ENCODE measurements around the gene SMR3B. TPM values are rescaled to one million over a fixed set of nuclear protein-coding genes. Genes with fewer than 3 reads are reported as not detected.

SMR3B gene
- total RNA-seq, 5 donors from 2014 or later (not counting 1 experiment from before 2014, with no cell fraction given) = not detected

GRCh38 chr4:70392057-70392776 is 9.3 kb downstream of the SMR3B start:
- H3K27ac ChIP-seq (ENCODE audit: low read length) = no peak overlapping the region
- H3K4me1 Mint-ChIP-seq = no peaks in the 10 kb centered on the region
- no peaks in the 10 kb centered on the region for H3K27me3 ChIP-seq (replicated peaks in 1 of 2; ENCODE audit: control insufficient read depth in 2 of 2, extremely low read depth in 1 of 2, insufficient read depth in 2 of 2, low read length in 1 of 2)
- no peaks in the 10 kb centered on the region for H3K9me3 ChIP-seq
- no peak overlapping the region for H3K27ac Mint-ChIP-seq
- H3K27me3 Mint-ChIP-seq = peaks cover 0 to 2% of the 10 kb centered on the region in 2 donors
- H3K36me3 Mint-ChIP-seq = no peaks in the 10 kb centered on the region
- no peak overlapping the region for H3K4me3 ChIP-seq (ENCODE audit: control insufficient read depth in 1 of 2, extremely low read depth in 1 of 2, low read length in 1 of 2)
- CTCF ChIA-PET = no interaction called here
- DNase-seq (no peak), ATAC-seq (replicated peaks in 1 of 4) (no peak)
- no CpG with 5 or more reads among the region's 2 CpGs for WGBS (ENCODE audit: insufficient coverage)
- H3K36me3 ChIP-seq (ENCODE audit: control insufficient read depth in 2 of 2, extremely low read depth in 1 of 2, insufficient read depth in 1 of 2, low read length in 1 of 2) = no peaks in the 10 kb centered on the region
- no peaks in the 10 kb centered on the region for H3K4me1 ChIP-seq (ENCODE audit: control insufficient read depth in 1 of 2, extremely low read depth in 1 of 2, insufficient read depth in 2 of 2, low read length in 2 of 2)
- H3K9me3 Mint-ChIP-seq = no peaks in the 10 kb centered on the region
- POLR2A ChIA-PET = no interaction called here
- no peak overlapping the region for H3K4me3 Mint-ChIP-seq

- POLR2A ChIA-PET = no interaction called here
- H3K4me1 ChIP-seq (ENCODE audit: control insufficient read depth in 1 of 2, extremely low read depth in 1 of 2, insufficient read depth in 2 of 2, low read length in 2 of 2) = no peaks in the 10 kb centered on the region
- DNase-seq (no peak), ATAC-seq (replicated peaks in 1 of 4) (no peak)
- H3K4me3 ChIP-seq (ENCODE audit: control insufficient read depth in 1 of 2, extremely low read depth in 1 of 2, low read length in 1 of 2) = no peak within 1 kb of the TSS
- H3K27me3 ChIP-seq (replicated peaks in 1 of 2; ENCODE audit: control insufficient read depth in 2 of 2, extremely low read depth in 1 of 2, insufficient read depth in 2 of 2, low read length in 1 of 2) = no peaks in the 10 kb centered on the region
- no peak within 1 kb of the TSS for H3K27ac ChIP-seq (ENCODE audit: low read length)
- H3K36me3 ChIP-seq (ENCODE audit: control insufficient read depth in 2 of 2, extremely low read depth in 1 of 2, insufficient read depth in 1 of 2, low read length in 1 of 2) = no peaks in the 10 kb centered on the region
- no peaks in the 10 kb centered on the region for H3K36me3 Mint-ChIP-seq
- no peak within 1 kb of the TSS for H3K27ac Mint-ChIP-seq
- H3K4me3 Mint-ChIP-seq = no peak within 1 kb of the TSS
- H3K27me3 Mint-ChIP-seq = no peaks in the 10 kb centered on the region
- H3K9me3 ChIP-seq = no peaks in the 10 kb centered on the region
- peaks cover 0 to 4% (median 0%) of the 10 kb centered on the region in 3 donors for H3K9me3 Mint-ChIP-seq
- CTCF ChIA-PET = no interaction called here
- H3K4me1 Mint-ChIP-seq = no peaks in the 10 kb centered on the region
These were observed 14.6 kb downstream of the SMR3B start, which contains the start of gene OPRPN for GRCh38 chr4:70397580-70397979. TSS of gene OPRPN (plus strand) at chr4:70397940. CDS start at chr4:70399286, 1,346 bp downstream.

GRCh38 chr4:70399319-70399718 is 16.4 kb downstream of the SMR3B start:
- no peak overlapping the region for H3K4me3 Mint-ChIP-seq
- Histone ChIP-seq H3K4me3 (ENCODE audit: control insufficient read depth in 1 of 2, extremely low read depth in 1 of 2, low read length in 1 of 2) (no peak overlapping the region), H3K36me3 (ENCODE audit: control insufficient read depth in 2 of 2, extremely low read depth in 1 of 2, insufficient read depth in 1 of 2, low read length in 1 of 2) (no peaks in the 10 kb centered on the region), H3K27ac (ENCODE audit: low read length) (no peak overlapping the region), H3K27me3 (replicated peaks in 1 of 2; ENCODE audit: control insufficient read depth in 2 of 2, extremely low read depth in 1 of 2, insufficient read depth in 2 of 2, low read length in 1 of 2) (no peaks in the 10 kb centered on the region), H3K4me1 (ENCODE audit: control insufficient read depth in 1 of 2, extremely low read depth in 1 of 2, insufficient read depth in 2 of 2, low read length in 2 of 2) (no peaks in the 10 kb centered on the region), H3K9me3 (no peaks in the 10 kb centered on the region)
- no peaks in the 10 kb centered on the region for H3K4me1 Mint-ChIP-seq
- ChIA-PET CTCF (no interaction called here), POLR2A (no interaction called here)
- H3K9me3 Mint-ChIP-seq = peaks cover 0 to 10% (median 0%) of the 10 kb centered on the region in 3 donors
- H3K36me3 Mint-ChIP-seq = no peaks in the 10 kb centered on the region
- DNase-seq = no peak
- ATAC-seq (replicated peaks in 1 of 4) = no peak
- WGBS (ENCODE audit: insufficient coverage) = no CpG with 5 or more reads among the region's 1 CpG
- H3K27me3 Mint-ChIP-seq = no peaks in the 10 kb centered on the region
- no peak overlapping the region for H3K27ac Mint-ChIP-seq

GRCh38 chr4:70402762-70403161 is 19.8 kb downstream of the SMR3B start:
- Mint-ChIP-seq H3K9me3 (peaks cover 0 to 12% (median 0%) of the 10 kb centered on the region in 3 donors), H3K4me3 (no peak overlapping the region), H3K4me1 (no peaks in the 10 kb centered on the region), H3K36me3 (no peaks in the 10 kb centered on the region), H3K27me3 (no peaks in the 10 kb centered on the region), H3K27ac (no peak overlapping the region)
- ATAC-seq (replicated peaks in 1 of 4) = no peak
- DNase-seq = no peak
- no CpG with 5 or more reads among the region's 1 CpG for WGBS (ENCODE audit: insufficient coverage)
- H3K9me3 ChIP-seq = no peaks in the 10 kb centered on the region
- no peaks in the 10 kb centered on the region for H3K4me1 ChIP-seq (ENCODE audit: control insufficient read depth in 1 of 2, extremely low read depth in 1 of 2, insufficient read depth in 2 of 2, low read length in 2 of 2)
- H3K27me3 ChIP-seq (replicated peaks in 1 of 2; ENCODE audit: control insufficient read depth in 2 of 2, extremely low read depth in 1 of 2, insufficient read depth in 2 of 2, low read length in 1 of 2) = no peaks in the 10 kb centered on the region
- no peaks in the 10 kb centered on the region for H3K36me3 ChIP-seq (ENCODE audit: control insufficient read depth in 2 of 2, extremely low read depth in 1 of 2, insufficient read depth in 1 of 2, low read length in 1 of 2)
- H3K4me3 ChIP-seq (ENCODE audit: control insufficient read depth in 1 of 2, extremely low read depth in 1 of 2, low read length in 1 of 2) = no peak overlapping the region
- H3K27ac ChIP-seq (ENCODE audit: low read length) = no peak overlapping the region
- CTCF ChIA-PET = no interaction called here
- POLR2A ChIA-PET = no interaction called here

- no peaks in the 10 kb centered on the region for H3K36me3 ChIP-seq (ENCODE audit: control insufficient read depth in 2 of 2, extremely low read depth in 1 of 2, insufficient read depth in 1 of 2, low read length in 1 of 2)
- CTCF ChIA-PET = no interaction called here
- Mint-ChIP-seq H3K27me3 (no peaks in the 10 kb centered on the region), H3K4me1 (no peaks in the 10 kb centered on the region), H3K27ac (no peak overlapping the region), H3K36me3 (no peaks in the 10 kb centered on the region), H3K4me3 (no peak overlapping the region), H3K9me3 (peaks cover 0 to 12% (median 0%) of the 10 kb centered on the region in 3 donors)
- no peaks in the 10 kb centered on the region for H3K4me1 ChIP-seq (ENCODE audit: control insufficient read depth in 1 of 2, extremely low read depth in 1 of 2, insufficient read depth in 2 of 2, low read length in 2 of 2)
- 40% methylated on average over 1 of the region's 6 CpGs for WGBS (ENCODE audit: insufficient coverage)
- no peaks in the 10 kb centered on the region for H3K27me3 ChIP-seq (replicated peaks in 1 of 2; ENCODE audit: control insufficient read depth in 2 of 2, extremely low read depth in 1 of 2, insufficient read depth in 2 of 2, low read length in 1 of 2)
- H3K27ac ChIP-seq (ENCODE audit: low read length) = no peak overlapping the region
- no peak for ATAC-seq (replicated peaks in 1 of 4)
- H3K9me3 ChIP-seq = no peaks in the 10 kb centered on the region
- no peak for DNase-seq
- POLR2A ChIA-PET = no interaction called here
- no peak overlapping the region for H3K4me3 ChIP-seq (ENCODE audit: control insufficient read depth in 1 of 2, extremely low read depth in 1 of 2, low read length in 1 of 2)
These were observed 22.8 kb downstream of the SMR3B start for GRCh38 chr4:70405765-70406164.

- Histone ChIP-seq H3K4me3 (ENCODE audit: control insufficient read depth in 1 of 2, extremely low read depth in 1 of 2, low read length in 1 of 2) (no peak overlapping the region), H3K27me3 (replicated peaks in 1 of 2; ENCODE audit: control insufficient read depth in 2 of 2, extremely low read depth in 1 of 2, insufficient read depth in 2 of 2, low read length in 1 of 2) (no peaks in the 10 kb centered on the region), H3K9me3 (no peaks in the 10 kb centered on the region), H3K27ac (ENCODE audit: low read length) (no peak overlapping the region), H3K36me3 (ENCODE audit: control insufficient read depth in 2 of 2, extremely low read depth in 1 of 2, insufficient read depth in 1 of 2, low read length in 1 of 2) (no peaks in the 10 kb centered on the region), H3K4me1 (ENCODE audit: control insufficient read depth in 1 of 2, extremely low read depth in 1 of 2, insufficient read depth in 2 of 2, low read length in 2 of 2) (no peaks in the 10 kb centered on the region)
- DNase-seq = no peak
- CTCF ChIA-PET = no interaction called here
- Mint-ChIP-seq H3K9me3 (peaks cover 6 to 14% (median 9%) of the 10 kb centered on the region in 3 donors), H3K36me3 (no peaks in the 10 kb centered on the region), H3K27ac (no peak overlapping the region), H3K4me3 (no peak overlapping the region), H3K27me3 (no peaks in the 10 kb centered on the region), H3K4me1 (no peaks in the 10 kb centered on the region)
- ATAC-seq (replicated peaks in 1 of 4) = no peak
- POLR2A ChIA-PET = interaction anchor here in 1 of 2 donors (0.5 kb wide), 1 partner anchor 395 kb away, joined by 3 read pairs; no protein-coding TSS in a partner anchor
- 100% methylated on average over 1 of the region's 1 CpG for WGBS (ENCODE audit: insufficient coverage)
These were observed 42.4 kb downstream of the SMR3B start for GRCh38 chr4:70425306-70425705.
